Aorta (tissue), 5 donors: ENCODE data around the gene NOTCH4. TPM values are rescaled to one million over a fixed set of nuclear protein-coding genes. Genes with fewer than 3 reads are reported as not detected.

Experiments used
- ATAC-seq: fragments of 200-7000 bp; cut with Tn5 transposase; one replicate; pipeline ENCODE4 v1.9.1; 2022; ENCODE audit warnings: moderate library complexity; ENCODE audit not compliant: low FRiP score
- DNase-seq, 2 donors: peaks; one replicate each; pipeline ENCODE4 v3.0.0-alpha.2; 2020
- H3K27ac ChIP-seq, 2 donors: one replicate each; pipeline ENCODE4 v1.5.1; 2013; ENCODE audit warnings: low read length in 2 of 2, mild to moderate bottlenecking in 2 of 2, moderate library complexity in 2 of 2, control low read depth in 1 of 2, inconsistent platforms in 1 of 2, low read depth in 1 of 2
- H3K27me3 ChIP-seq, 2 donors: one replicate each; pipeline ENCODE4 v1.6.1; 2013; ENCODE audit warnings: control low read depth in 1 of 2, low read length in 1 of 2, mild to moderate bottlenecking in 1 of 2, moderate library complexity in 1 of 2; ENCODE audit not compliant: insufficient read depth in 2 of 2, control insufficient read depth in 1 of 2
- H3K36me3 ChIP-seq, 2 donors: one replicate each; pipeline ENCODE4 v1.6.1; 2013; ENCODE audit warnings: control low read depth in 1 of 2, low read length in 1 of 2, mild to moderate bottlenecking in 1 of 2; ENCODE audit not compliant: insufficient read depth in 2 of 2, control insufficient read depth in 1 of 2
- H3K4me1 ChIP-seq, 2 donors: one replicate each; pipeline ENCODE4 v1.6.1; 2013; ENCODE audit warnings: low read length in 2 of 2, control low read depth in 1 of 2, mild to moderate bottlenecking in 1 of 2, moderate library complexity in 1 of 2; ENCODE audit not compliant: insufficient read depth in 2 of 2, control insufficient read depth in 1 of 2
- H3K4me3 ChIP-seq, 2 donors: one replicate each; pipeline ENCODE4 v1.5.1; 2013; ENCODE audit warnings: low read length in 2 of 2, control low read depth in 1 of 2, mild to moderate bottlenecking in 1 of 2
- H3K9me3 ChIP-seq: one replicate; pipeline ENCODE4 v1.6.1; 2013; ENCODE audit warnings: mild to moderate bottlenecking, low read length; ENCODE audit not compliant: control insufficient read depth
- WGBS, 2 donors: extraction: QIAGEN DNeasy Blood & Tissue Kit; methylation state at CpG; one replicate each; pipeline ENCODE4 v1.1.7; 2013; 5-methylcytosine and 5-hydroxymethylcytosine counted together
- intact Hi-C, 2 donors: fragments of 100-400 bp; cut with DNase I; formaldehyde crosslinking; loops; one replicate each; pipeline versions ENCODE4 v1.14.2 to v1.15.0; 2022
- polyA plus RNA-seq, 2 donors: library from polyadenylated mRNA; stranded (reverse); fragments of 200-250 nt; gene quantifications; one replicate each; pipeline ENCODE4 v1.2.3, GENCODE V29; 2013
- total RNA-seq, 2 donors: library from RNA; stranded (reverse); fragmentation: NEBNext Ultra II Directional; extraction: Animal tissue kit (Norgen Biotek cat#: 25700); gene quantifications; one replicate each; pipeline ENCODE4 v1.2.1, GENCODE V29; 2021
- donor health status: healthy with polysubstance abuse.
- donor health status: Bipolar disorder and iron deficiency.
- donor health status: DM: no; HTN: no; CAD: no.
- donor health status: DM: no; HTN: no; CAD: no.
- donor health status: DM: yes; HTN: yes; CAD: no.

NOTCH4 gene
- total and polyA plus RNA-seq, 4 donors, result 4.0 to 64.4 (median 21.3) TPM

DNA sequence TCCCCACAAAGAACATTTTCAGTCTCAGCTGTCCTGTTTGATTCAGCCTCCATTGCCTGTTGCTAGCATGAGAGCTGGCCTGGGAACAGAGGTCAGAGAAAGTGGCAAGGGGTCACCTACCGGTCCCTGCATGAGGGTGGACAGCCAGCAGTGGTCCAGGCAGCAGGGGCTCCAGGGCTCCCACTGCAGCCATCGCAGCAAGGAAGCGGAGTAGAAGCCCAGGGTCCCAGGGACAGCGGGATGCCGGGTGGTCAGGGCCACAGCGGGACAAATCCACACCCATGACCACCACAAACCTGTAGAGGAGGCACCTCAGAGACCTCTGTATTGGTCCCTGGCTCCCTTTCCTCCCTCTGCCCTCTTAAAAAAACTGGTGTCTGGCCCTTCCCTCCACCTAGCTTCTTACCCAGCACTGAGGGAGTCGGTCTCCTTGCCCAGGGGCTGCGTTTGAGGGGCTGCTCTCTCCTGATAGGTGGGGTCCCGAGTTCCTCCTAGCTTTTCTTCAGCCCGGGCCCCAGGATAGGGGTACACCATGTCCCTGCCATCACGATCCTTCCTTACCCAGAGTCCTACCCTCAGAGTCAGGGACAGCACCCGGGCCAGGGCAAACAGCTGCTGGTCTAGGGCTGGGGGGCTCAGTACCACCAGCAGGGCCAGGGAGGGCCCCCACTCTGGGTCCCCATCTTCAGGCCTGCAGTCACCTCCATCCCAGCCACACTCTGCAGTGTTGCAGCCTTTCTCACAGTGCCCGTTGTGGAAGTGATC, 23.0 kb downstream of the NOTCH4 start:
- no peak for ATAC-seq
- WGBS, 2 donors, result 87 to 90% methylated on average over 13 of the region's 13 CpGs
- H3K27ac ChIP-seq, result no peak overlapping the region
- DNase-seq, result no peak
- H3K9me3 ChIP-seq, result no peaks in the 10 kb centered on the region
- H3K36me3 ChIP-seq, result no peaks in the 10 kb centered on the region
- H3K4me1 ChIP-seq, result no peaks in the 10 kb centered on the region
- intact Hi-C loops, result no loop called here
- no peak overlapping the region for H3K4me3 ChIP-seq
- no peaks in the 10 kb centered on the region for H3K27me3 ChIP-seq

- ATAC-seq (no peak), DNase-seq (no peak)
- H3K36me3 ChIP-seq, result no peaks in the 10 kb centered on the region
- 86 to 87% methylated on average over 17 of the region's 17 CpGs for WGBS, 2 donors
- H3K27ac ChIP-seq, result no peak overlapping the region
- no peak overlapping the region for H3K4me3 ChIP-seq
- H3K4me1 ChIP-seq, result no peaks in the 10 kb centered on the region
- no peaks in the 10 kb centered on the region for H3K9me3 ChIP-seq
- no peaks in the 10 kb centered on the region for H3K27me3 ChIP-seq
- intact Hi-C loops, result loop anchor here (5.0 to 10.0 kb wide), 3 partner anchors 773 to 1006 kb away; partner anchors contain the start of genes HSD17B8 (in 1 of the 2), RING1 (in 1 of the 2), RXRB (in 1 of the 2) and SLC39A7 (in 1 of the 2)
Observed at GRCh38 chr6:32198866-32199265, 25.0 kb downstream of the NOTCH4 start.

GRCh38 chr6:32198345-32198696, 25.5 kb downstream of the NOTCH4 start:
- intact Hi-C loops, result loop anchor here (5.0 to 10.0 kb wide), 3 partner anchors 774 to 1006 kb away; partner anchors contain the start of genes HSD17B8 (in 1 of the 2), RING1 (in 1 of the 2), RXRB (in 1 of the 2) and SLC39A7 (in 1 of the 2)
- H3K36me3 ChIP-seq, result no peaks in the 10 kb centered on the region
- WGBS, 2 donors, result 79 to 85% methylated on average over 3 of the region's 3 CpGs

GRCh38 chr6:32196682-32197616, 26.9 kb downstream of the NOTCH4 start:
- DNase-seq, result peak in 1 of 2 donors; percentile 64
- 12 to 14% methylated on average over 24 to 28 of the region's 28 CpGs for WGBS, 2 donors

More at GRCh38 chr6:32198345-32198696, 25.5 kb downstream of the NOTCH4 start:
- DNase-seq (no peak), ATAC-seq (no peak)
- Histone ChIP-seq H3K9me3 (no peaks in the 10 kb centered on the region), H3K4me1 (no peaks in the 10 kb centered on the region), H3K27ac (no peak overlapping the region), H3K27me3 (no peaks in the 10 kb centered on the region), H3K4me3 (no peak overlapping the region)

DNA sequence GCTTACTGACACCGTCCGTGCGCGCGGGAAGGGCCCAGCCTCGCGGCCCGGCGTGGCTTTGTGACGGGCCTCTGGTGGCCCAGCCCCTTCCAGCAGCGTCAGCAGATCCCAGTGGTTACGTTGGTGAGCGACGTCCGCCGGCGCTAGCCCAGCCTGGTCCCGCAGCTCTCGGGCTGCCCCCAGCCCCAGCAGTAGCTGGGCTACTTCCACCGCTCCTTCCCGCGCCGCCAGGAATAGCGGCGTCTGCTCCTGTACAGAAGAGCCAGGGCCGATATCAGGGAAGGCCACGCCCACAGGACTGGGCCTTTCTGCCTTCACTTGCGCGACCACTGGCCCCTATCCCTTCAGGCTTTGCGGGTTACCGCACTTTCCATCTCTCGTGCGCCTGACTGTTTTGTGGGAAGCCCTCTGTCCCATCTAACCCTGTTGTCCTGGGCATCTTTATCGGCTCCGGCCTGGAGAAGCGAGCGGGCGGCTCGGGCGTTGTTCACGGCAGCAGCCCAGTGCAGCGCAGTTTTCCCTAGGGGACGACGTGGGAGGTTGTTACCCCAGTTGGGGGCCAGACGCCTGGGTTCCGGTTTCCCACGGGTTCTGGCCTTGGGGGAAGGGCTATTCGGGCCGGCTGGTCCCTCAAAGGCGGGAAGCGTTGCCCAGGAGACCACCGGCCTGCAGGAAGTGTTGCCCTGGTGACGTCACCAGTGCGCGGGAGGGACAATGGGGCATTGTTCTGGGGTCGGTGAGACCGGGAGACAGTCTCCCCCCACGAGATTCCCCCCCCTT, 27.8 kb downstream of the NOTCH4 start:
- H3K4me1 ChIP-seq, result no peaks in the 10 kb centered on the region
- 0 to 1% methylated on average over 55 to 58 of the region's 58 CpGs for WGBS, 2 donors

More at GRCh38 chr6:32196682-32197616, 26.9 kb downstream of the NOTCH4 start:
- H3K4me1 ChIP-seq, result no peaks in the 10 kb centered on the region
- H3K36me3 ChIP-seq, result no peaks in the 10 kb centered on the region
- no peaks in the 10 kb centered on the region for H3K9me3 ChIP-seq
- ATAC-seq, result no peak
- intact Hi-C loops, result loop anchor here (5.0 to 10.0 kb wide), 3 partner anchors 775 to 1008 kb away; partner anchors contain the start of genes HSD17B8 (in 1 of the 2), RING1 (in 1 of the 2), RXRB (in 1 of the 2) and SLC39A7 (in 1 of the 2)
- no peaks in the 10 kb centered on the region for H3K27me3 ChIP-seq
- peak overlapping the region; percentile 95 to 98 for H3K27ac ChIP-seq
- peak overlapping the region; percentile 63 to 86 for H3K4me3 ChIP-seq

GRCh38 chr6:32195652-32195901, 28.3 kb downstream of the NOTCH4 start:
- H3K27ac ChIP-seq, result no peak overlapping the region
- intact Hi-C loops, result loop anchor here (5.0 to 10.0 kb wide), 3 partner anchors 777 to 1009 kb away; partner anchors contain the start of genes HSD17B8 (in 1 of the 2), RING1 (in 1 of the 2), RXRB (in 1 of the 2) and SLC39A7 (in 1 of the 2)
- DNase-seq, result peak; percentile 100
- H3K36me3 ChIP-seq, result no peaks in the 10 kb centered on the region
- H3K4me1 ChIP-seq, result no peaks in the 10 kb centered on the region
- no peak overlapping the region for H3K4me3 ChIP-seq
- H3K27me3 ChIP-seq, result no peaks in the 10 kb centered on the region
- peak; percentile 96 for ATAC-seq
- WGBS, 2 donors, result 0% methylated on average over 24 to 25 of the region's 25 CpGs
- H3K9me3 ChIP-seq, result no peaks in the 10 kb centered on the region

More for the DNA sequence above, 27.8 kb downstream of the NOTCH4 start:
- Histone ChIP-seq H3K27ac (peak overlapping the region; percentile 95 to 98), H3K4me3 (peak overlapping the region; percentile 63 to 86), H3K27me3 (no peaks in the 10 kb centered on the region), H3K36me3 (no peaks in the 10 kb centered on the region), H3K9me3 (no peaks in the 10 kb centered on the region)
- intact Hi-C loops, result loop anchor here (5.0 to 10.0 kb wide), 3 partner anchors 776 to 1009 kb away; partner anchors contain the start of genes HSD17B8 (in 1 of the 2), RING1 (in 1 of the 2), RXRB (in 1 of the 2) and SLC39A7 (in 1 of the 2)
- peak; percentile 74 for ATAC-seq
- peak; percentile 95 to 96 for DNase-seq

DNA sequence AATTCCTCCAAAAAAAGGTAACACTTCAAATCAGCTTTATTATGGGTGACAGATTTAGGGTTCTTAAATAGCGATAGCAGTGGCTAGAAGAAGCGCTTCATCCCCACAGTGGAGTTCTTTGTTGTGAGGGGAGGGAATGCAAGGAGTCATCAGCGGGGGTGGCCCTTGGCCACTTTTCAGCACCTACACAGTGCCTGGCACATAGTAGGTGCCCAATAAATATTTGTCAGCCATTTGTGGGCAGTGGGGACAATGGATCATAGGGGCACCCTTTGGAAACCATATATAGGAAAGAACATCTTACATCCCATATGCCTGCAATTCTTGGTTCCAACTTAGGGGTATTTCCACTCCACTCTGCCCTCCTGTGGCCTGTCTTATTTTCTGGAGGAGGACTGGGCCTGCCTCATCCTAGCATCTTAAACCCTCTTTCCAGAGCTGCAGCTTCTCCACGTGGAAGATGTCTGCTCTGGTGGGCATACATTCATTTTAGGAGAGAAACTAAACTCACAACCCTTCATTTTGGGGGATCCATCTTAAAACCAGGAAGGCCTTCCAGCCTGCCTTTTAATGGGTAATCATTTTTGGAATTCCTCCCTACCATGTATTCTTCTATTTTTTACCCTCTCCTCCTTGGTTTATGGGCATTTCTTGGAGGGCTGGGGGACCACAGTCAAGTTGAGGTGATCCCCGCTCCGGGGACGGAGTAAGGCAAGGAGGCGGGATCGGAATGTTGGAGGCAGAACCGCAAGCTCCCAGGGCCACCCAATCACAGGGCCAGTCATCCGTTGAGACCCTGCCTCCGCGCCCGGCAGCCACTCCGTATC, 28.8 kb downstream of the NOTCH4 start:
- Histone ChIP-seq H3K27me3 (no peaks in the 10 kb centered on the region), H3K27ac (peak overlapping the region; percentile 65 to 89), H3K9me3 (no peaks in the 10 kb centered on the region), H3K36me3 (no peaks in the 10 kb centered on the region), H3K4me3 (no peak overlapping the region), H3K4me1 (no peaks in the 10 kb centered on the region)
- ATAC-seq, result no peak
- intact Hi-C loops, result loop anchor here (5.0 to 10.0 kb wide), 3 partner anchors 777 to 1010 kb away; partner anchors contain the start of genes HSD17B8 (in 1 of the 2), RING1 (in 1 of the 2), RXRB (in 1 of the 2) and SLC39A7 (in 1 of the 2)
- no peak for DNase-seq
- WGBS, 2 donors, result 15 to 16% methylated on average over 15 of the region's 15 CpGs
